DMS53 (cell line): ENCODE data around the gene LBX2.

Experiments
- DNase-seq: peaks from one replicate; lab custom pipeline; 2025; lab: John Stamatoyannopoulos, UW

Gene LBX2, protein sequence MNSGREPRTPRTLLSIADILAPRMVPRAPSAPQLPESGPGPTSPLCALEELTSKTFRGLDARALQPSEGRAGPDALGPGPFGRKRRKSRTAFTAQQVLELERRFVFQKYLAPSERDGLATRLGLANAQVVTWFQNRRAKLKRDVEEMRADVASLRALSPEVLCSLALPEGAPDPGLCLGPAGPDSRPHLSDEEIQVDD

DNA sequence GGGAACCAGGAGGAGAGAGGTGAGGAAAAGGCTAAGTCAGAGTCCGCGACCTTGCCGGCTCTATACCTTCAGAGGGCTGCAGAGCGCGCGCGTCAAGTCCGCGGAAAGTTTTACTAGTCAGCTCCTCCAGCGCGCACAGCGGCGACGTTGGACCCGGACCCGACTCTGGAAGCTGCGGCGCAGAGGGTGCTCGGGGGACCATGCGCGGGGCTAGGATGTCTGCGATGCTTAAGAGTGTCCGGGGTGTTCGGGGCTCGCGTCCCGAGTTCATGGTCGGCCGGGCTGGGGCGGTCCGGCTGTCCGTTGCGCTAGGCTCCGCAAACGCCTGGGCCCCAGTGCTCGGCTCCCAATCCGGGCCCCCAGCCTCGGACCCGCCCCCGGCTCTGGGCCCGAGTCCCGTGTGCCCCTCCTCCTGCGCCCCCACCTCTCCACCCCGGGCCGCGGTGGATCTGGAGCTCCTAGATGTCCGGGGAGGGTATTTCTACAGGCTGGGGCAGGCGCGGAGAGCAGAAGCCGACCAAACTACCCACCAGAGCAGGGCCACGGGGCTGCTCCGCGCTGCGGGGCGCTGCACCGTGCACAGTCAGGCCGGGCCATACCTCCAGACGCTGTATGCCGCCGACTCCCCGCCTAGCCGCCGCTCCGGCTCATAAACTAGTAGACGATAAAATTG, at the start of gene LBX2:
TSS of gene LBX2 (minus strand) at position 337 of the 673 bp plus-strand sequence. CDS start at position 271, 66 bp downstream.
- no peak for DNase-seq

DNA sequence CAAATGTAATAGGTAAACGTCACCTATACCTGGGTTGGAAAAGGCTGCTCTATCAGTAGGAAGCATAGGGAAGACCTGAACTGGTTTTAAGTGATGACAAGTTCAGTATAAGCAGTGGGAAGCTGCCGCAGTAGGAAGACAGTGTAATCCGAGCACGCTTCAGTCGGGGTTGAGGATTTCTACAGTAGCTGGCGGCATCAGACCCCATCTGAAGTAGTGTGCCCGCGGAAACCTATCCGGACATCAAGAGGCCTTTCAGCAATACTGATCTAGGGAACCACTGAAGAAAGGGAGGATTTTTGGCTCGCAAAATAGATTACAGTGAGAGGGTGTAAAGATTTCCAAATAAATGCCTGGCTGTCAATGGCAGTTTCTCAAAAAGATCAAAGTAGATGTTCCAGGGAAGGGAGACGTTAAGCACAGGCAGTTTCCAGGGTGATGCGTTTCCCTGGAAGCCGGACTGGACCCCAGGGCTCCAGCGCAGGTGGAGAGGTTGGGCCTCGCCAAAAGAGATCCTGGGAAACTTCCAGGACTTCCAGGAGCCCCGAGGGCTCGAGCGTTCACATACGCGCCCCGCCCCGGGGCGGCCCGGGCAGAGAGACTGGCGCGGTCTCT, 49.0 kb upstream of the LBX2 start:
- DNase-seq: peak; percentile 57

DNA sequence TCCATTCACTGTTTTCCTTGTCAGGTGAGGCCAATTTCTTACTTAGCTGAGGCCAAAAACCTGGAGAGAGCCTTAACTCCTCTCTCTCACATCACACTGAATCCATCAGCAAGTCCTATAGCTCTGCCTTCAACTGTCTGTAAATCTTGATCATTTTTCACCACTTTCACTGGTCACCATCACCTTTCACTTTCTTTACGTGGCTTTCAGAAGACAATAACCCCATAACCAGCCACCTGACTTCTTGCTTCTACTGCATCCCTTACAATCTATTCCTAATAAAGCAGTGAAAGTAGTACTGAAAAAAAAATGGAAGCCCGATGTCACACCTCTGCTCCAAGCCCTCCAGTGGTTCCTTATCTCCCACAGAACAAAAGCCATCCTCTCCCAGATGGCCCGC, 46.6 kb upstream of the LBX2 start:
- no peak for DNase-seq

DNA sequence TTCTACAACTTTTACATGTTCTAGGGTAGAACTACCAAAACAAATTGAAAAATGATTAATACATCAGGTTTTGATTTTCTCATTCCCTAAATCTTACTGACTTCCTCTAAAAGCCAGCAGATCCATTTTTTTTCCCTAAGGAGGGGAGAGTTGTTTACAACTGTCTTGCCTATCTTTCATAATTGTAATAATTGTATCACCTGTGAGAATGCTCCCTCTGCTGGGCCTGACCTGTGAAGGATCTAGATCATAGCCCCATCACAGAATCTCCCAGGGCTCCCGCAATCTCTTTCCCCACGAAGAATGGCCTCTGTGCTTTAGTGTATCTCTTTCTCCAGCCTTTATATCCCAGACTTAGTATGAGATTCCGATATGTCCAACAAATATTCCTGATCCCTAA, 45.2 kb upstream of the LBX2 start:
- DNase-seq: peak; percentile 64

DNA sequence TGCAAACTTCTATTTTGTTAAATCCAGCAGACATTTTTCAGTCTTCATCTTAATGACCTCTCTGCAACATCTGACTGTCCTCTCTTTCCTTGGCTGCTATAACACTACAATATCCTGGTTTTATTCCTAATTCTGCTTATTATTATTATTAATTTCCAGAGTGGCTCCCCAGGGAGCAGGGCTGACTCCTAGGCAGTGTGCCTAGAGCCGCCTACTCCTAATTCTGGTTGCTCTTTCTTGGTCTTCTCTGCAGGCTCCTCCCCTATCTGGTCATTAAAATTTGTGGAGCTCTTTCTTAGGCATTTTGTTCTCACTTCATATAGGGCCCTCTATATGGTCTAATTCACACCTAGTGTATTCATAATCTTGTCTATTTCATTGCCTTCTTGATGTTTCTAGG, 43.6 kb upstream of the LBX2 start:
- no peak for DNase-seq

DNA sequence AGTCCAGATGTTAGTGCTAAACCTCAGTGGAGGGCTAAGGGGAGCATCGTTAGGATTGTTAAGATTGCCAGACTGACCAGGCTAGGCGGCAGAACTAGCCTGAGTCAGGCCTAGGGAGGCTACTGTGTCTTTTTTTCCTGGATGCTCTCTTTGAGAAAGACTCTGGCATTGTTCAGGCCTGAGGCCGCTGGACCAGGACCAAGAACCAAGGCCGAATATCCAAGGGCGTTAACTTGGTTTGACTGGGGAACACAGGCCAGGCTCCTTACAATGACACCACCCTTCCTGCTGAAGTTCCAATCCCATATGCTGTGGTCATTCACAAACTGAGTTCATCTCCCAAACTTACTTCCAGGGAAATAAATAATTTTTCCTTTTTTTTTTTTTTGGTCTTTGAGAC, 40.9 kb upstream of the LBX2 start:
- DNase-seq: no peak

DNA sequence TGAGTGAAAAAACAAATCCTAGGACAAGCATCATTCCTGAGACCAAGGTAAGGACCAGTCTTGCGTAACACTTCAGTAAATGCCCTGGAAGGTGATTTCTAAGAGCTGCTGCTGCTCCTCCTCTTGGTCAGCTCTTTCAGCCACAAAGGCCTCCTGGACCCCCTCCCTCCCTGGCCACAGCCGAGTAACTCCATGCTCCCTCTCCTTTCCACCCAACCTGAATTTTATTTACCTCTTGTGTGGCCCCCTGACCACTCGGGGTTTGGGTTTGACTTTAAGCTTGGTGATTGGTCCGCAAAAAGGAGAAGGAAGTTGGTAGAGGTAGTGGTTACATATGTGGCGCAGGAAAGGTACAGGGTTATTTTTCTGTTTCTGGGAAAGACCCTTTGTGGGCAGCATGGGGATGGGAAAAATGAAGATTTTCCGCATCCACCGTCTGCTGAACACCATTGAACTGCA, 39.5 kb upstream of the LBX2 start:
- DNase-seq: no peak

DNA sequence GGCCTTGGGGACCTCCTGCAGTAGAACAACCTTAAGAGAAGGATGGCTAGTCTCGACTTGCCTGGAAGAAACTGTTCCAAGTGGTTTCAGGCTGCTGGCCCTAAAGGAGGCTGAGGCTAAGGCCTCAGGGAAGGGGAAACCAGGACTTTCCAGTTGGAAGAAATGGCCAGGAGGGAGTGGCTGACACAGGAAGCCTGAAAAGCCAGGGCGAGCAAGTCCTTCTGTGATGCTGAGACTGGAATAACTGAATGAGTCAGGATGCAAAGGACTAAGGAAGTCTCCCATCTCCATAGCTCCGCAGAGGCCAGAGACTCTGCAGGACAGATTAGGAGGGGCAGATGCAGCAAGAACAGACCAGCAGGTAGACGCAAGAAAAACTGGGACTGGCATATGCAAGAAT, 37.7 kb upstream of the LBX2 start:
- DNase-seq: no peak

DNA sequence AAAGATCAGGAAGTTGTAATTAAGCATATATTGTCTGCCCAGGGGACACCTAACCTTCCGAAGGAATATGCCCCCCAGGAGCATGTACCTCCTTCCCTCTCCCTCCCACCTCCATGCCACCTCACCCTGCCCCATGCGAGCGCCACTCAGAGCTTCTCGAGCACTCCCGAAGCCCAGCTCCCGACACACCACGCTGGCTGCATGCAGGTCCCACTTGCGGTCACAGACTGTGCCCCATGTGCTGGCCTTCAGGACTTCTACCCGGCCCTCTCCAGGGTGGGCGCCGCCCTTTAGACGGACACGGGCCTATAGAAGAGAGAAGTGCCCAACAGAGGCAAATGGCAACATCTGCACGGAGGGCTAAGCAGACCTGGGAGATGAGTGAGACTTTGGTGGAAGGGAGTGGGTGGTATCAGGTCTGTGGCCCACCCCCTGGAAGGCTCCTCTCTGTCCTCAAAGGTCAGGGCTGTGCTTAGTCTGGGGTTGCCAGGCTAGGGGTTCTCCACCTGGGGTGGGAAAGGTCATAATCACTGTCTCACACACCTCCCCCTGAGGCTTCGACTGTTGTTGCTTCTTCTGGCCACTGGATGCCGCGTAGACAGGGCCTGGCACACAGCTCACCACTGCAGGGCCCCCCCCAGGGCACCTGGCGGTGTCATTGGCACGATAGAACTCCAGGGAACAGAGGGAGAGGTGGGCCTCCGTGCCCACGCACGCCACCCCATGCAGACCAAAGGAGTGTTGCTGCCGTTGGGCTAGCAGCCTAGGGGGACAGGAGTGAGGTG, 37.0 kb upstream of the LBX2 start:
- no peak for DNase-seq

DNA sequence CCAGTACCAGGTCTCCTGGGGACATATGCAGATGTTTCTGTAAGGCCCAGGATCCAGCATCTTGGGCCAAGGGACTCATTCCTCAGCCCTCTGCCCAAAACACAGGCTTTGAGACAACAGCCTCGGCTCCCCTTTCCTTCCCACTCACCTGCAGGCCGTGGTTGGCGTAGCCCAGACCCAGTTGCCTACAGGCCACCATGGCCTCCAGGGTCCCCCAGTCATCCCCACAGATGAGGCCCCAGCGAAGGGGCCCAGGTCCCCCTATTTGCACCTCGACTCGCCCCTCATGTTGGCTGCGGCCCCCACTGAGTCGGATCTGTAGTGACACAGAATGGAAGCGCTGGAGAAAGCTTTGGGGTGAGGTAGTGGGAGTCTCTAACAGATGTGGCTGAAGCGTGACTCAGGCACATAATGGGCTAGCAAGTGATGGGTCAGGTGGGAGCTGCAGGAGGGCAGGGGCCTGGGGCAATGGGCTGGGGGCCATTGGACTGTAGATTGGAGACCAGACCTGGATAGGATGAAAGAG, 36.1 kb upstream of the LBX2 start:
- DNase-seq: no peak

DNA sequence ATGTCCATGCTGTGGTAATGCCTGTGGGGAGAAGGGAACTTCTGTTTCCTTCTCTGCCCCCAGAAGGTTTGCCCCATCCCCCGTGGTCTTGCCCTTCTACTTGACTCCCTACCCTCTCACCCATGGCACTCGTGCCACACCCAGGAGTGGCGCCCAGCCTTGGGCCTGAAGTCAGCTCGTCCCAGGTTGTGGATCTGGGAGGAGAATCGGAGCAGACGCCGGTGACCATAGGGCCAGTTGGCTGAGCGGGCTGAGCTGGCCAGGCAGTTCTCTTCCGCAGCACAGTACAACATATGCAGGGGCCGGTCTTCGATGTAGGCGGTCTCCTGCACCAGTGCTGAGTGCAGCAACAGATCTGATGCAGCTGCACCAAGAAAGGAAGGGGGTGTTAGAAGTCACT, 35.0 kb upstream of the LBX2 start:
- no peak for DNase-seq

DNA sequence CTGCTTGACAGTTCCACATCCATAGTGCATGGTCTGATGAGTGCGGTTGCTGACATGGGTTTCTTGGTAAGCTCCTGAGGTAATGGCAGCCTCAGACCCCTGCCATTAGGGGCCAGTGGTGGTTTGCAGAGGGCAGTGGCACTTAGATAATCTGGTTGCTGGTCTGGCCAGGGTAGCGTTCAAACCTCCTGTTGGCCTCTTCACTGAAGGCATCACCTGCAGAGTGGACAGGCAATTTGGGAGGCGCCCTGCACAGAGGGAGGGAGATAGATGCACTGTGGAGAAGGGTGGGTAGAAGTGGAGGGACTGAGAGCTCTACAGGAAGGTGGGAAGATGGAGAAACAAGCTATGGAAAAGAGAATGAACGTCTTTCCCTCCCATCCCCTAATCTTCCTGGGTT, 34.1 kb upstream of the LBX2 start:
- no peak for DNase-seq

DNA sequence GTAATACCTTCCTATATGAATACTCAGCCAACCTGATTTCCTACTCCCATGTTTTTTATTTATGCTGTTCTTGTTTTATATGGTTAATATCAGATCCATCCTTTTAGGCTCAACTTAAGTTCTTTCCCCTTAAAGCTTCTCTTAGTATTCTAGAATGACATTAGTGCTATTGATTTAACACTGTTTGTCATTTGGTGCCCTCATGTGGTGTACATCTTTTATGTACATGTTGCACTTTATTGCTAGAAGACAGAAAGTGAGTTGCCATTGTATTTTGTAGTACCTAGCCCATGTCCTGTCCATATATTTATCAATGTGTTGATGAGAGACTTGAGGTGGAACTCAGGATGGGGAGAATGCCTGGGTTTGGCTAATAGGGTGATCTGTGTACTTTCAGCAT, 32.8 kb upstream of the LBX2 start:
- peak; percentile 69 for DNase-seq

DNA sequence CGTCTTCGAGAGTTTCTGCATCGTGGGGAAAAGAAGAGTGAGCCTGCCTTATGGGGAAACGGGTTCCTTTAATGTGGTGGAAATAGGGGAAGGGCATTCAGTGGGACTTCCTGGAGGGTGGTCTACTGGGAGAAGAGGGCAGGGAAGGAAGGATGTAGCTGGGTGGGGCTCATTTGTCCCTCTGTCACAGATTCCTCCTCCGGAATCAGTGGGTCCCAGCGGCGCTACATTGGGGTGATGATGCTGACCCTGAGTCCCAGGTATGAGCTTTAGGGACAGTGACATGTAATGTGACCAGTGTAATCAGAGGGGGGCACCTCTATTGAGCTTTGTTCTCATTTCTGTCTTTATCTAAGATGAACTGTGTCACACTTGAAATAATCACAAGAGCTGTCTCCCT, 32.3 kb upstream of the LBX2 start:
- no peak for DNase-seq

DNA sequence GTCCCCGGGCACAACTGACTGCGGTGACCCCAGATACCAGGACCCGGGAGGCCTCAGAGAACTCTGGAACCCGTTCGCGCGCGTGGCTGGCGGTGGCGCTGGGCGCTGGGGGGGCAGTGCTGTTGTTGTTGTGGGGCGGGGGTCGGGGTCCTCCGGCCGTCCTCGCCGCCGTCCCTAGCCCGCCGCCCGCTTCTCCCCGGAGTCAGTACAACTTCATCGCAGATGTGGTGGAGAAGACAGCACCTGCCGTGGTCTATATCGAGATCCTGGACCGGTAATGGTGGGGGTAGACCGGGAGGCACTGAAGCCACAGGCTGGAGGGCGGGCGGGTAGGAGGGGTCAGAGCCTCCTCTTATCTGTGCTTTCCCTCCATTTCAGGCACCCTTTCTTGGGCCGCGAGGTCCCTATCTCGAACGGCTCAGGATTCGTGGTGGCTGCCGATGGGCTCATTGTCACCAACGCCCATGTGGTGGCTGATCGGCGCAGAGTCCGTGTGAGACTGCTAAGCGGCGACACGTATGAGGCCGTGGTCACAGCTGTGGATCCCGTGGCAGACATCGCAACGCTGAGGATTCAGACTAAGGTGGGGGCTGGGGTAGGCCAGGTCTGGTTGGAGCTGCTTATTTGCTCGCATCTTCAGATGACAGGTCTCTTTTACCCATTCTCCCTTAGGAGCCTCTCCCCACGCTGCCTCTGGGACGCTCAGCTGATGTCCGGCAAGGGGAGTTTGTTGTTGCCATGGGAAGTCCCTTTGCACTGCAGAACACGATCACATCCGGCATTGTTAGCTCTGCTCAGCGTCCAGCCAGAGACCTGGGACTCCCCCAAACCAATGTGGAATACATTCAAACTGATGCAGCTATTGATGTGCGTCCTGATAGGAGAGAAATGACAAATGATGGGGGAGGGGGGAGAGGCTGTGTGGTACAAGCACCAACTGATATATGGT, 31.1 kb upstream of the LBX2 start:
- peak; percentile 79 for DNase-seq

DNA sequence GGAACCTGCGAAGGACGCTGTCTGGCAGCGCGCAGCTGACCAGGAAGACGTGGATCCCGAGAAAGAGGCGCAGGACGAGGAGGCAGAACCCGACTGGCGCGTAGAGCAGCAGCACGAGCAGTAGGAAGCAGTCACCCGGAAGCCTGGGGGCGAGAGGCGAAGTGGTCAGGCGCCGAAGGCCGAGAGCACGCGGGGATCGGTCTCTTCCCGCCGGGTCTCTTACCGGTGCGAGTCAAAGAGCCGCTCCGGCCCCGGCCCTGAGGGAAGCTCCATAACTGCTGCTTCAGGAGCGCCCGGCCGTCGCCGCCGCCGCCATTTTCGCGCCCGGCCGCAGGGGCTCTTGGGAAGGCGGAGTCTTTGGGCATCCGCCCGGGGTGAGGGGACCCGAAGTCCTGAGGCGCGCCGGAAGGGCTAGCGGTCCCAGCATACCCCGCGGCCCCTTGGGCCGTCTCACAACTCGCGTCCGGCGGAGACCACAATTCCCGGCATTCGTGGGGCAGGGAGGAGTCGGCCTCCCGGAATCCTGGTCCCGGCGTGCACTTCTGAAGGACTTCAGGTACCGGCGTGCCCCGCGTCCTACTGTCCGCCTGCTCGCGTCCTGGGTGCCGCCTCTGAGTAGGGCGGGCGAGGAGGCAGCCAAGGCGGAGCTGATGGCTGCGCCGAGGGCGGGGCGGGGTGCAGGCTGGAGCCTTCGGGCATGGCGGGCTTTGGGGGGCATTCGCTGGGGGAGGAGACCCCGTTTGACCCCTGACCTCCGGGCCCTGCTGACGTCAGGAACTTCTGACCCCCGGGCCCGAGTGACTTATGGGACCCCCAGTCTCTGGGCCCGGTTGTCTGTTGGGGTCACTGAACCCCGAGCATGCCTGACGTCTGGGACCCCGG, 30.2 kb upstream of the LBX2 start, which contains the start of the genes AUP1 and HTRA2:
TSS of gene AUP1 (minus strand) at position 350 of the 882 bp plus-strand sequence. CDS start at position 273, 77 bp downstream.
TSS of gene HTRA2 (plus strand) at position 577 of the 882 bp plus-strand sequence. CDS start at position 651, 74 bp downstream.
- peak; percentile 100 for DNase-seq

DNA sequence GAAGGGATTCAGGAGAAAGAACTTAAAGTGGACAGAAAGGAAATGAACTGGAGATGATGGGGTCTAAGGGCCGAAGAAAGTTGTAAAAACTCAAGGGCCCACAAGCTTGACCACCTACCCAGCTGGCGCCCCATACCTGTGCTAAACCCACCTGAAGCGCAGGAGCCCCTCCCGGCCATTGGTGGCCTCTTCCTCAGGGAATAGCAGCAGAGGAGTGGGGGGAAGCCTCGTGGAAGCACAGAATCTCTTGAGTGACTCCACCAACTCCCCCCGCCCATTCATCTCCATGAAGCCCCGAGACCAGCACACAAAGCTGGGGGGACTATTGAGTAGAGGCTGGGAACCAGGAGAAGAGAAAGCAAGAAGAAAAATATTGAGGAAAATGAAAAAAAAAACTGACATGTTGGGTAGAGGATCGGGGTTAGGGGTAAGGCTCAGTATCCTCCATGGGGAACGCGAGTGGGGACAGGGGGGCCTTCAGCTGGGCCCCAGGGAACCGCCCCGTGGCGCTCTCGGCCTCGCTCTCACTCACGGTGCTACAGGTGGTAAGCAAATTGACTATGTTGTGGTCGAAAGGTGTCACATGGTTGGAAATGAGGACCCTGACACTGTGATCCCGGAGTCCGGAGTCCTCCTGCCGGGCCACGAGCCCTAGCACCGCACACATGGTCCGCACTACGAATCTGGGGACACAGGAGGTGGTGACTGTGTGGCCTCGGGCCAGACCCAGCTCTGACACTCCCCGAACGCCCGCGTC, 29.4 kb upstream of the LBX2 start:
- no peak for DNase-seq

DNA sequence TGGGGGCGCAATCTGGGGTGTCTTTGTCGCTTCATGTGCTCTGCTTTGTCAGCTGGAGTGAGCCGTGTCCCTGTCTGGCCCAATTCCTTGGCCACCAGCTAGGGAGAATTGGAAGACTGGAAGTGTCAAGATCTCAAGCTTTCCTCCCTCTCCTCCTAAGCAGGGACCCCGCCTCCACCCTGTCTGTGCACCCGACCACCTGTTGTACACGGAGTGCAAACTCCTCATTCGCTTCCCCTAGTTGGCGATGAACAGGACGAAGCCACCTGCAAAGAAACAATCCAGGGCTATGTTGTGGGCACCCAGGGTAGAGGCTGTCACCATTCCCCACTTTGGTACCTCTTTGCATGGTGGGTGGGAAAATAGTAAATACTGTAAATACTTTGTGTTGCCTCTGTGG, 28.3 kb upstream of the LBX2 start:
- no peak for DNase-seq

DNA sequence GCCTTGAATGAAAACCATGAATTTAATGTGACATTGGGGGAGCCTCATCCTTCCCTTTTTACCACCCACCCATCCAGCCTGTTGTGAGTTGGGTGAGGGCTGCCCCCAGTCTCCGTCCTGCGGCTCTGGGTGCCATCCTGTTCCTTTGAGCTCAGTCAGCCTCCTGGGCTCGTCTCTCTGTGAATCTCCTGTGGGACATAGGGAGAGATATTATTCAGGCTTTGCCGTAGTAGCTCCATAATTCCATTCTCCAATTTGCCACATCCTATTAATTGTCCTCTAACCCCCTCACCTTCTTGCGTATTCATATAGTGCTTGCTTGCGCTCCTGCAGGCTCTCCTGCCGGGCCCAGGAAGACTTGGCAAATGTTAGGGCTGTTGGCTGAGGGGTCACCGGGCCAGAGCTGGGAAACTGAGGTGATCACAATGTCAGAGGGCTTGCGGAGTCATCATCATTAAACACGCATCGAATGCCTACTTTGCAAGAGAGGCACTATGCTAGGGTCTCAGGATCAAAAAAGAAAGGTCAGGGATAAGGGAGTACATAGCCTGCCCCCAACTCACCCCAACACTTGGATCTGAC, 27.3 kb upstream of the LBX2 start:
- no peak for DNase-seq
